HepG2 (cell line): ENCODE data around the gene CIAO2B. TPM values are rescaled to one million over a fixed set of nuclear protein-coding genes. Genes with fewer than 3 reads are reported as not detected.

Source experiments
- ATAC-seq: fragments of 200-7000 bp; cut with Tn5 transposase; 3 replicates; pipeline ENCODE4 v1.9.1; 2020; ENCODE audit warnings: mild to moderate bottlenecking, moderate library complexity
- BruUV-seq: library from RNA; stranded (reverse); fragments of 400-500 nt; replicated peaks from 2 replicates; lab custom pipeline; 2021; lab: Mats Ljungman, UMichigan
- CTCF ChIA-PET: fragments of 300-600 bp; formaldehyde crosslinking; extraction: SDS; loops from one replicate; lab custom pipeline; 2021; ENCODE audit warnings: low total read pairs, inconsistent platforms, low intra/inter-chr PET ratio; lab: Yijun Ruan, JAX
- POLR2A ChIA-PET: fragments of 350-600 bp; sonication (Branson Sonifier 250); formaldehyde crosslinking; loops from one replicate; lab custom pipeline; 2020; ENCODE audit warnings: antibody characterized with exemption, inconsistent platforms; lab: Yijun Ruan, JAX
- DNase-seq: peaks from one replicate; pipeline ENCODE4 v3.0.0-alpha.2; 2015; ENCODE audit warnings: low spot score
- FAIRE-seq: peaks from 3 replicates; lab custom pipeline; 2011; peaks lifted over from hg19 to GRCh38; lab: Jason Lieb, UNC
- H2AFZ ChIP-seq: one replicate; pipeline ENCODE4 v1.6.1; 2011; ENCODE audit warnings: low read length, inconsistent platforms
- H3K27ac ChIP-seq: fragments of 300-600 bp; 3 replicates; pipeline ENCODE4 v1.8.0; 2011; ENCODE audit warnings: mixed run types, mild to moderate bottlenecking, mixed read lengths, low read length, inconsistent platforms; ENCODE audit not compliant: insufficient read depth; ENCODE audit errors: extremely low read length
- H3K27me3 ChIP-seq, 2 experiments: fragments of 200-600 bp in 1 of 2; 2 replicates in 1 of 2; 3 replicates in 1 of 2; pipeline versions ENCODE4 v1.6.0 to v1.8.0; 2011; ENCODE audit warnings: low read length in 2 of 2, mild to moderate bottlenecking in 2 of 2, moderate library complexity in 2 of 2, inconsistent platforms in 1 of 2; ENCODE audit not compliant: insufficient read depth in 2 of 2, control insufficient read depth in 1 of 2
- H3K36me3 ChIP-seq, 2 experiments: fragments of 200-600 bp in 1 of 2; replicated peaks in 1 of 2; 2 replicates in 1 of 2; 3 replicates in 1 of 2; pipeline versions ENCODE4 v1.5.1 to v1.8.0; 2011; ENCODE audit warnings: low read length in 2 of 2, inconsistent platforms in 1 of 2; ENCODE audit not compliant: insufficient read depth in 2 of 2, control insufficient read depth in 1 of 2
- H3K4me1 ChIP-seq: 2 replicates; pipeline ENCODE4 v1.5.1; 2012; ENCODE audit warnings: low read length, inconsistent platforms; ENCODE audit not compliant: insufficient read depth
- H3K4me2 ChIP-seq: 2 replicates; pipeline ENCODE4 v1.6.0; 2011; ENCODE audit warnings: low read depth, low read length, inconsistent platforms
- H3K4me3 ChIP-seq, 3 experiments: fragments of 200-600 bp in 1 of 3; sonication (generic), shearing (Covaris generic) in 1 of 3; replicated peaks in 1 of 3; 2 replicates each; pipeline ENCODE4 v1.5.1; 2011 to 2016; ENCODE audit warnings: low read length in 3 of 3, inconsistent platforms in 2 of 3, low read depth in 2 of 3, mild to moderate bottlenecking in 2 of 3, control low read depth in 1 of 3, mixed read lengths in 1 of 3; ENCODE audit not compliant: insufficient read depth in 1 of 3
- H3K79me2 ChIP-seq: one replicate; pipeline ENCODE4 v1.6.1; 2011; ENCODE audit warnings: low read length, inconsistent platforms; ENCODE audit not compliant: insufficient read depth
- H3K9ac ChIP-seq: 2 replicates; pipeline ENCODE4 v1.6.0; 2011; ENCODE audit warnings: mild to moderate bottlenecking, low read depth, low read length, inconsistent platforms; ENCODE audit not compliant: insufficient read depth
- H3K9me3 ChIP-seq: 2 replicates; pipeline ENCODE4 v1.5.1; 2012; ENCODE audit warnings: mild to moderate bottlenecking, low read length
- H4K20me1 ChIP-seq: 2 replicates; pipeline ENCODE4 v1.6.0; 2011; ENCODE audit warnings: inconsistent platforms, mild to moderate bottlenecking, low read length, moderate library complexity; ENCODE audit not compliant: insufficient read depth
- CAMTA2 ChIP-seq: sonication (generic); formaldehyde crosslinking; IDR thresholded peaks from 2 replicates; pipeline ENCODE4 v1.4.0; 2020; ENCODE audit warnings: mild to moderate bottlenecking, missing genetic modification reagents, borderline replicate concordance
- GABPB1 ChIP-seq: IDR thresholded peaks from 2 replicates; pipeline ENCODE4 v1.6.1; 2016; ENCODE audit warnings: mild to moderate bottlenecking, missing genetic modification reagents, moderate library complexity, missing compliant biosample characterization
- IKZF1 ChIP-seq: fragments of 450-650 bp; IDR thresholded peaks from 2 replicates; pipeline ENCODE4 v1.7.1; 2016
- JUND ChIP-seq: sonication (generic); formaldehyde crosslinking; IDR thresholded peaks from 2 replicates; pipeline ENCODE4 v1.8.0; 2022; ENCODE audit warnings: mild to moderate bottlenecking, missing genetic modification reagents
- KMT2A ChIP-seq: sonication (generic); formaldehyde crosslinking; IDR thresholded peaks from 2 replicates; pipeline ENCODE4 v1.4.0; 2020; ENCODE audit warnings: missing genetic modification reagents
- LCORL ChIP-seq, 2 experiments: fragments of 450-650 bp in 1 of 2; sonication (generic) in 1 of 2; formaldehyde crosslinking in 1 of 2; IDR thresholded peaks; 2 replicates each; pipeline versions ENCODE4 v1.5.0 to v1.6.1; 2017 to 2020; ENCODE audit warnings: antibody characterized with exemption in 1 of 2, missing genetic modification reagents in 1 of 2
- MTF1 ChIP-seq: sonication (generic); formaldehyde crosslinking; IDR thresholded peaks from 2 replicates; pipeline ENCODE4 v1.5.0; 2020; ENCODE audit warnings: missing genetic modification reagents
- PCBP2 ChIP-seq: fragments of 200-400 bp; formaldehyde crosslinking; optimal IDR thresholded peaks from 2 replicates; pipeline ENCODE3; 2018; ENCODE audit warnings: low read length, low read depth; ENCODE audit not compliant: poor library complexity, severe bottlenecking
- REL ChIP-seq: sonication (generic); formaldehyde crosslinking; conservative IDR thresholded peaks from 2 replicates; pipeline ENCODE4 v1.8.0; 2022; ENCODE audit warnings: mild to moderate bottlenecking, missing genetic modification reagents, moderate library complexity
- RFX1 ChIP-seq: fragments of 450-650 bp; IDR thresholded peaks from 2 replicates; pipeline ENCODE4 v1.6.1; 2017
- TEAD3 ChIP-seq: optimal IDR thresholded peaks from 2 replicates; pipeline ENCODE3; 2016; ENCODE audit warnings: borderline replicate concordance
- ZBTB7A ChIP-seq: sonication (generic); formaldehyde crosslinking; IDR thresholded peaks from 2 replicates; pipeline ENCODE4 v1.8.0; 2022; ENCODE audit warnings: mild to moderate bottlenecking, missing genetic modification reagents
- ZFYVE20 ChIP-seq: sonication (generic); formaldehyde crosslinking; IDR thresholded peaks from 2 replicates; pipeline ENCODE4 v1.8.0; 2023; ENCODE audit warnings: low read depth, mild to moderate bottlenecking, moderate library complexity, missing genetic modification reagents, borderline replicate concordance
- ZNF292 ChIP-seq: sonication (generic); formaldehyde crosslinking; IDR thresholded peaks from 2 replicates; pipeline ENCODE4 v1.8.1; 2022; ENCODE audit warnings: mild to moderate bottlenecking, low read depth, missing genetic modification reagents, borderline replicate concordance
- ZNF441 ChIP-seq: sonication (generic); formaldehyde crosslinking; IDR thresholded peaks from 2 replicates; pipeline ENCODE4 v1.7.0; 2021; ENCODE audit warnings: missing genetic modification reagents, borderline replicate concordance
- ZNF788 ChIP-seq: sonication (generic); formaldehyde crosslinking; IDR thresholded peaks from 2 replicates; pipeline ENCODE4 v1.5.0; 2020; ENCODE audit warnings: mild to moderate bottlenecking, missing genetic modification reagents, borderline replicate concordance
- WGBS: methylation state at CpG from one replicate; pipeline ENCODE4 v1.1.6; 2017; ENCODE audit warnings: low lambda C conversion rate; 5-methylcytosine and 5-hydroxymethylcytosine counted together
- in situ Hi-C: cut with HindIII; loops from 2 replicates; pipeline ENCODE4 v1.10.0; 2017; ENCODE audit warnings: low pct_unique_long_range_greater_than_20kb; ENCODE audit not compliant: extremely low pct_ligation_motif_present
- intact Hi-C: fragments of 100-400 bp; cut with micrococcal nuclease; formaldehyde crosslinking; loops from one replicate; pipeline ENCODE4 v1.10.0; 2022; ENCODE audit not compliant: unreplicated experiment
- polyA plus RNA-seq, 8 experiments: library from polyadenylated mRNA; depleted of rRNA in 3 of 8; stranded (reverse) in 7 of 8; unstranded in 1 of 8; fragments of >200 nt; fragmentation: Illumina TruSeq in 4 of 8; extraction: Trizol in 4 of 8; gene quantifications; 2 replicates each; pipeline versions ENCODE4 v1.2.1 to v1.2.3, GENCODE V29; 2011 to 2016; ENCODE audit warnings: low read depth in 4 of 8, missing spikeins in 1 of 8, mixed read lengths in 1 of 8; ENCODE audit not compliant: insufficient read depth in 1 of 8
- total RNA-seq, 5 experiments: library from RNA; depleted of rRNA; stranded (reverse); fragments of >200 nt; fragmentation: Illumina TruSeq; extraction: Trizol; gene quantifications; 2 replicates each; pipeline ENCODE4 v1.2.3, GENCODE V29; 2016; ENCODE audit warnings: low read depth in 1 of 5
- TF ChIP-seq, protein P1 (sequence below): IDR thresholded peaks from 2 replicates; pipeline ENCODE4 v1.6.1; 2012; ENCODE audit warnings: inconsistent platforms
- TF ChIP-seq, protein P2 (sequence below): sonication (generic); formaldehyde crosslinking; IDR thresholded peaks from 2 replicates; pipeline ENCODE4 v1.8.1; 2023; ENCODE audit warnings: mild to moderate bottlenecking, inconsistent platforms, moderate library complexity, missing genetic modification reagents, borderline replicate concordance
- TF ChIP-seq, protein P3 (sequence below): IDR thresholded peaks from 2 replicates; pipeline ENCODE4 v1.6.1; 2016; ENCODE audit warnings: low read depth, control low read depth

Gene CIAO2B
- total and polyA plus RNA-seq, 2 of the 13 experiments (the other 11 are each of a cell fraction or from before 2014, with no cell fraction given): 157 to 293 TPM

DNA sequence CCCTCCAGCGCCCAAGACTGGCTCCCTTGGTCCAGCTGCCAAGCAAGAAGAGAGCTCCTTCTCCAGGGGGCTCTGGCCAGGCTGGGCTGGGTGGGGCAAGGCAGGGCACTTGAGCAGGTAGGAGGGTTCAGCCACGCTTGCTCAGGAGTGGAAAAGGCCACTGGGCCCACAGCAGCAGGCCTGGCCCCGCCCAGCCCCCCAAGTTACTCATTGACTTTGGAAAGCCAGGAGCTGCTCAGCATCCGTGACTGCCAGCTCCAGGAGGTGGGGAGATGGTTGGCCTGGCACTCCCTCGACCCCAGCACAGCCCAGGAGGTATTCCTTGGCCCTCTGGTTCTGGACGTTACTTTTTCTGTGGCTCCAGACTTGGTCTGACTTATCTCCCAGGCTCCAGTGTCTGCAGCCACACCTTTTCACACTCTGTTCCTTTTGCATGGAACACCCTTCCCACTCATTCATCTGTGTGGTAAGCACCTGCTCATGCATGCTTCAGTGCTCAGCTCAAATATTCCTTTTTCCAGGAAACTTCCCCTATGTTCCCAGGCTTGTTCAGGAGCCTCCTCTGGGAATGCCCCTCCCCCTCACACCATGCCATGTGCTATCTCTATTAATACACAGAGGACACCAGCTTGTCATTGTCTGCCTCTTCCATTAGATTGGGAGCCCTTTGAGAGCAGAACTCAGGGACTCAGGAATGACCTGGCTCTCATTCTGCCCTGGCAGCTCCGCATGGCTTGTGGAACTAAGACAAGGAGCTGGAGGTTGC is 15.2 kb downstream of the CIAO2B start, which contains the start of gene CDH16:
Gene CDH16 (minus strand): TSS at position 83 of the 766 bp plus-strand sequence. CDS start 820 bp downstream, outside the sequence.
- FAIRE-seq (no peak), DNase-seq (no peak), ATAC-seq (peak; percentile 63)
- in situ Hi-C loops: no loop called here
- ChIA-PET POLR2A (interaction anchor here (0.8 to 7.3 kb wide), 8 partner anchors 9 to 42 kb away, joined by 3 to 86 read pairs (median 10); partner anchors contain the start of genes CES3 and CIAO2B), CTCF (no interaction called here)
- Histone ChIP-seq H3K4me2 (peak within 1 kb of the TSS; percentile 64), H3K27me3 (peaks cover 0 to 4% of the 10 kb centered on the region in 2 experiments; a peak in 3 of 5 replicates), H3K9me3 (no peaks in the 10 kb centered on the region), H3K9ac (peak within 1 kb of the TSS; percentile 23; the same call in 1 of the 2 replicates), H3K79me2 (no peaks in the 10 kb centered on the region), H3K36me3 (no peaks in the 10 kb centered on the region), H4K20me1 (no peaks in the 10 kb centered on the region), H3K4me3 (peak within 1 kb of the TSS in 2 of 3 experiments; percentile 24 to 48; a peak in 1 of 6 replicates), H3K4me1 (peaks cover 34% of the 10 kb centered on the region), H3K27ac (no peak within 1 kb of the TSS), H2AFZ (no peak within 1 kb of the TSS)
- intact Hi-C loops: no loop called here
- BruUV-seq: no TSS peak
- 0% methylated on average over 3 of the region's 7 CpGs for WGBS
- TF ChIP-seq LCORL (IDR thresholded peaks at IDR 0.05) (no peak), LCORL (CRISPR knock-in tag; IDR thresholded peaks at IDR 0.05) (peak; percentile 37), PCBP2 (no peak), IKZF1 (no peak), TEAD3 (CRISPR knock-in tag) (peak; percentile 23), KMT2A (CRISPR knock-in tag) (0 out of 2 replicates have a peak, but pooled peaks have one; percentile 1), ZNF441 (CRISPR knock-in tag) (no peak), ZNF292 (CRISPR knock-in tag) (0 out of 2 replicates have a peak, but pooled peaks have one; percentile 29), MTF1 (CRISPR knock-in tag) (no peak), GABPB1 (CRISPR knock-in tag) (no peak), ZFYVE20 (CRISPR knock-in tag) (no peak), ZNF788 (CRISPR knock-in tag) (0 out of 2 replicates have a peak, but pooled peaks have one; percentile 15), ZBTB7A (CRISPR knock-in tag) (0 out of 2 replicates have a peak, but pooled peaks have one; percentile 7), JUND (CRISPR knock-in tag) (no peak), RFX1 (no peak), REL (CRISPR knock-in tag) (no peak), CAMTA2 (0 out of 2 replicates have a peak, but pooled peaks have one; percentile 61)
- TF ChIP-seq, protein P1, sequence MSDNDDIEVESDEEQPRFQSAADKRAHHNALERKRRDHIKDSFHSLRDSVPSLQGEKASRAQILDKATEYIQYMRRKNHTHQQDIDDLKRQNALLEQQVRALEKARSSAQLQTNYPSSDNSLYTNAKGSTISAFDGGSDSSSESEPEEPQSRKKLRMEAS: 0 out of 2 replicates have a peak, but pooled peaks have one; percentile 15
- TF ChIP-seq, protein P2, sequence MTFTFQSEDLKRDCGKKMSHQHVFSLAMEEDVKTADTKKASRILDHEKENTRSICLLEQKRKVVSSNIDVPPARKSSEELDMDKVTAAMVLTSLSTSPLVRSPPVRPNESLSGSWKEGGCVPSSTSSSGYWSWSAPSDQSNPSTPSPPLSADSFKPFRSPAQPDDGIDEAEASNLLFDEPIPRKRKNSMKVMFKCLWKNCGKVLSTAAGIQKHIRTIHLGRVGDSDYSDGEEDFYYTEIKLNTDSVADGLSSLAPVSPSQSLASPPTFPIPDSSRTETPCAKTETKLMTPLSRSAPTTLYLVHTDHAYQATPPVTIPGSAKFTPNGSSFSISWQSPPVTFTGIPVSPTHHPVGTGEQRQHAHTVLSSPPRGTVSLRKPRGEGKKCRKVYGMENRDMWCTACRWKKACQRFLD: no peak
- TF ChIP-seq, protein P3, sequence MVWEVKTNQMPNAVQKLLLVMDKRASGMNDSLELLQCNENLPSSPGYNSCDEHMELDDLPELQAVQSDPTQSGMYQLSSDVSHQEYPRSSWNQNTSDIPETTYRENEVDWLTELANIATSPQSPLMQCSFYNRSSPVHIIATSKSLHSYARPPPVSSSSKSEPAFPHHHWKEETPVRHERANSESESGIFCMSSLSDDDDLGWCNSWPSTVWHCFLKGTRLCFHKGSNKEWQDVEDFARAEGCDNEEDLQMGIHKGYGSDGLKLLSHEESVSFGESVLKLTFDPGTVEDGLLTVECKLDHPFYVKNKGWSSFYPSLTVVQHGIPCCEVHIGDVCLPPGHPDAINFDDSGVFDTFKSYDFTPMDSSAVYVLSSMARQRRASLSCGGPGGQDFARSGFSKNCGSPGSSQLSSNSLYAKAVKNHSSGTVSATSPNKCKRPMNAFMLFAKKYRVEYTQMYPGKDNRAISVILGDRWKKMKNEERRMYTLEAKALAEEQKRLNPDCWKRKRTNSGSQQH (CRISPR knock-in tag): no peak
